Measurements from ENCODE around the gene CLDN8. TPM values are rescaled to one million over a fixed set of nuclear protein-coding genes. Genes with fewer than 3 reads are reported as not detected.

Gene CLDN8
- polyA plus RNA-seq, 2 of the 4 experiments (the other 2 are of a cell fraction), result not detected

- ChIA-PET POLR2A (no interaction called here), CTCF (interaction anchor here (1.7 kb wide), 1 partner anchor 14 kb away, joined by 4 read pairs; no protein-coding TSS in a partner anchor)
- no peak overlapping the region for H3K27ac ChIP-seq
- no peaks in the 10 kb centered on the region for H3K9me3 ChIP-seq
- no peaks in the 10 kb centered on the region for H3K4me1 ChIP-seq
- no peak for ATAC-seq
- no peak for FAIRE-seq
- no peak overlapping the region for H3K4me2 ChIP-seq
- no peak for TF ChIP-seq HDAC2 (IDR thresholded peaks at IDR 0.05)
- TF ChIP-seq ZC3H11A (IDR thresholded peaks at IDR 0.05), result no peak
- TF ChIP-seq RARB (CRISPR knock-in tag; IDR thresholded peaks at IDR 0.05), result no peak
- TF ChIP-seq MAZ (IDR thresholded peaks at IDR 0.05; ENCODE audit: borderline replicate concordance, low read depth, low read length), result no peak
- no peak for TF ChIP-seq ESRRA (IDR thresholded peaks at IDR 0.05; ENCODE audit: borderline replicate concordance, low read length)
- TF ChIP-seq MAX (IDR thresholded peaks at IDR 0.05), result no peak
- no peak for TF ChIP-seq FOSL2 (IDR thresholded peaks at IDR 0.05)
- TF ChIP-seq FOSL2 (CRISPR knock-in tag; IDR thresholded peaks at IDR 0.05), result no peak
- no peak for TF ChIP-seq SMC3 (IDR thresholded peaks at IDR 0.05)
- TF ChIP-seq CTCF (IDR thresholded peaks at IDR 0.05), result no peak
- TF ChIP-seq HEYL (CRISPR knock-in tag; IDR thresholded peaks at IDR 0.05), result no peak
- TF ChIP-seq RCOR1 (IDR thresholded peaks at IDR 0.05; ENCODE audit: low read depth, low read length), result no peak
- no peak overlapping the region for H3K4me3 ChIP-seq
- no peak for DNase-seq (ENCODE audit: low read depth in 1 of 2, low spot score in 1 of 2)
Observed at GRCh38 chr21:30243691-30244090, 27.8 kb upstream of the CLDN8 start.

GRCh38 chr21:30240661-30241060 lies 24.8 kb upstream of the CLDN8 start:
- CTCF ChIA-PET, result no interaction called here
- FAIRE-seq (no peak), ATAC-seq (no peak), DNase-seq (ENCODE audit: low read depth in 1 of 2, low spot score in 1 of 2) (no peak)
- H3K9me3 ChIP-seq, result no peaks in the 10 kb centered on the region
- H3K27ac ChIP-seq, result no peak overlapping the region
- TF ChIP-seq JUNB (IDR thresholded peaks at IDR 0.05) (no peak), HOXB13 (CRISPR knock-in tag; IDR thresholded peaks at IDR 0.05; ENCODE audit: low read depth) (no peak), E2F6 (IDR thresholded peaks at IDR 0.05; ENCODE audit: borderline replicate concordance, low read depth) (no peak), CBX8 (IDR thresholded peaks at IDR 0.05) (no peak), ELK1 (IDR thresholded peaks at IDR 0.05; ENCODE audit: low read depth, low read length) (no peak), EHF (CRISPR knock-in tag; IDR thresholded peaks at IDR 0.05) (no peak), CEBPB (IDR thresholded peaks at IDR 0.05) (no peak), TP53 (CRISPR knock-in tag; IDR thresholded peaks at IDR 0.05) (no peak), HMGXB4 (CRISPR knock-in tag; IDR thresholded peaks at IDR 0.05; ENCODE audit: borderline replicate concordance) (no peak), PBX3 (IDR thresholded peaks at IDR 0.05) (no peak), MAZ (IDR thresholded peaks at IDR 0.05; ENCODE audit: borderline replicate concordance, low read depth, low read length) (no peak)
- no peak overlapping the region for H3K4me3 ChIP-seq
- POLR2A ChIA-PET, result no interaction called here
- no peak overlapping the region for H3K4me2 ChIP-seq
- WGBS (ENCODE audit: missing lambda C conversion rate), result 3% methylated on average over 3 of the region's 3 CpGs
- no peaks in the 10 kb centered on the region for H3K4me1 ChIP-seq
